ENCODE measurements around the gene HLA-C. TPM values are rescaled to one million over a fixed set of nuclear protein-coding genes. Genes with fewer than 3 reads are reported as not detected.
"Not testable (repeated sequence)": the region's sequence is repeated elsewhere in the genome, so short reads cannot be mapped to it uniquely, and the experiment has no call there.

Gene HLA-C
- total RNA-seq, 4 donors from 2014 or later = 206 to 531 (median 257) TPM

DNA sequence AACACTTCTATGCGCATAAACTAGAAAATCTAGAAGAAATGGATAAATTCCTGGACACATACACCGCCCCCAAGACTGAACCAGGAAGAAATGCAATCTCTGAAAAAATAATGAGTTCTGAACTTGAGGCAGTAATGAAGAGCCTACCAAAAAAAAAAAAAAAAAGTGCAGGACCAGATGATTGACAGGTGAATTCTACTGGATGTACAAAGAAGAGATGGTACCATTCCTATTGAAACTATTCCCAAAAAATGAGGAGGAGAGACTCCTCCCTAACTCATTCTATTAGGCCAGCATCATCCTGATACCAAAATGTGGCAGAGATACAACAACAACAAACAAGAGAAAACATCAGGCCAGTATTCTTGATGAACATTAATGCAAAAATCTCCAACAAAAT lies 22.7 kb downstream of the HLA-C start:
- no peaks in the 10 kb centered on the region for H3K4me1 ChIP-seq
- H3K36me3 ChIP-seq = no peaks in the 10 kb centered on the region
- WGBS, 2 donors (ENCODE audit: low coverage in 1 of 2) = 77 to 100% methylated on average over 2 of the region's 2 CpGs
- TF ChIP-seq EP300 (IDR thresholded peaks at IDR 0.05) (no peak), POLR2A (IDR thresholded peaks at IDR 0.05) (no peak), POLR2AphosphoS5 (IDR thresholded peaks at IDR 0.05) (no peak)
- TF ChIP-seq, protein P1, sequence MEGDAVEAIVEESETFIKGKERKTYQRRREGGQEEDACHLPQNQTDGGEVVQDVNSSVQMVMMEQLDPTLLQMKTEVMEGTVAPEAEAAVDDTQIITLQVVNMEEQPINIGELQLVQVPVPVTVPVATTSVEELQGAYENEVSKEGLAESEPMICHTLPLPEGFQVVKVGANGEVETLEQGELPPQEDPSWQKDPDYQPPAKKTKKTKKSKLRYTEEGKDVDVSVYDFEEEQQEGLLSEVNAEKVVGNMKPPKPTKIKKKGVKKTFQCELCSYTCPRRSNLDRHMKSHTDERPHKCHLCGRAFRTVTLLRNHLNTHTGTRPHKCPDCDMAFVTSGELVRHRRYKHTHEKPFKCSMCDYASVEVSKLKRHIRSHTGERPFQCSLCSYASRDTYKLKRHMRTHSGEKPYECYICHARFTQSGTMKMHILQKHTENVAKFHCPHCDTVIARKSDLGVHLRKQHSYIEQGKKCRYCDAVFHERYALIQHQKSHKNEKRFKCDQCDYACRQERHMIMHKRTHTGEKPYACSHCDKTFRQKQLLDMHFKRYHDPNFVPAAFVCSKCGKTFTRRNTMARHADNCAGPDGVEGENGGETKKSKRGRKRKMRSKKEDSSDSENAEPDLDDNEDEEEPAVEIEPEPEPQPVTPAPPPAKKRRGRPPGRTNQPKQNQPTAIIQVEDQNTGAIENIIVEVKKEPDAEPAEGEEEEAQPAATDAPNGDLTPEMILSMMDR (IDR thresholded peaks at IDR 0.05) = no peak
- ATAC-seq = no peak
- H3K27ac ChIP-seq = no peak overlapping the region
- no peak overlapping the region for H3K4me3 ChIP-seq
- H3K27me3 ChIP-seq = peaks cover 17% of the 10 kb centered on the region
- H3K9me3 ChIP-seq = peaks cover 0 to 23% (median 0%) of the 10 kb centered on the region in 3 donors

DNA sequence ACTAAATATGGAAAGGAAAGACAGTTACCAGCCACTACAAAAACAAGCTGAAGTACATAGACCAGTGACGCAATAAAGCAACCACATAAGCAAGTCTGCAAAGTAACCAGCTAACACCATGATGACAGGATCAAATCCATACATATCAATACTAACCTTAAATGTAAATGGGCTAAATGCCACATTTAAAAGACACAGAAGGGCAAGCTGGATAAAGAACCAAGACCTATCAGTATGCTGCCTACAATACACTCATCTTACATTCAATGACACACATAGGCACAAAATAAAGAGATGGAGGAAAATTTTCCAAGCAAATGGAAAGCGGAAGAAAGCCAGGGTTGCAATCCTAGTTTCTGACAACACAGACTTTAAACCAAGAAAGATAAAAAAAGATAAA lies 24.1 kb downstream of the HLA-C start:
- no peaks in the 10 kb centered on the region for H3K36me3 ChIP-seq
- WGBS, 2 donors (ENCODE audit: low coverage in 1 of 2) = 72 to 93% methylated on average over 2 of the region's 2 CpGs
- no peak overlapping the region for H3K4me3 ChIP-seq
- H3K27me3 ChIP-seq = peaks cover 17% of the 10 kb centered on the region
- no peaks in the 10 kb centered on the region for H3K4me1 ChIP-seq
- no peak for TF ChIP-seq POLR2AphosphoS5 (IDR thresholded peaks at IDR 0.05)
- TF ChIP-seq EP300 (IDR thresholded peaks at IDR 0.05) = no peak
- TF ChIP-seq POLR2A (IDR thresholded peaks at IDR 0.05) = no peak
- TF ChIP-seq, protein P1 (IDR thresholded peaks at IDR 0.05) = no peak
- peaks cover 0 to 23% (median 0%) of the 10 kb centered on the region in 3 donors for H3K9me3 ChIP-seq
- no peak overlapping the region for H3K27ac ChIP-seq
- ATAC-seq = no peak

GRCh38 chr6:31246051-31246521 lies 25.8 kb downstream of the HLA-C start:
- TF ChIP-seq POLR2A (IDR thresholded peaks at IDR 0.05) (no peak), POLR2AphosphoS5 (IDR thresholded peaks at IDR 0.05) (no peak), EP300 (IDR thresholded peaks at IDR 0.05) (no peak)
- TF ChIP-seq, protein P1 (IDR thresholded peaks at IDR 0.05) = no peak
- Histone ChIP-seq H3K27ac (no peak overlapping the region), H3K4me3 (no peak overlapping the region), H3K9me3 (peaks cover 0 to 23% (median 0%) of the 10 kb centered on the region in 3 donors), H3K4me1 (no peaks in the 10 kb centered on the region), H3K27me3 (peaks cover 17% of the 10 kb centered on the region), H3K36me3 (no peaks in the 10 kb centered on the region)
- ATAC-seq = no peak
- WGBS, 2 donors (ENCODE audit: low coverage in 1 of 2) = 45 to 46% methylated on average over 2 of the region's 2 CpGs

- Histone ChIP-seq H3K27me3 (peaks cover 15% of the 10 kb centered on the region), H3K36me3 (no peaks in the 10 kb centered on the region), H3K27ac (no peak overlapping the region), H3K4me3 (no peak overlapping the region), H3K9me3 (peaks cover 0 to 20% (median 0%) of the 10 kb centered on the region in 3 donors), H3K4me1 (no peaks in the 10 kb centered on the region)
- ATAC-seq = no peak
- TF ChIP-seq, protein P1 (IDR thresholded peaks at IDR 0.05) = no peak
- no peak for TF ChIP-seq POLR2AphosphoS5 (IDR thresholded peaks at IDR 0.05)
- no peak for TF ChIP-seq POLR2A (IDR thresholded peaks at IDR 0.05)
- no peak for TF ChIP-seq EP300 (IDR thresholded peaks at IDR 0.05)
- WGBS, 2 donors (ENCODE audit: low coverage in 1 of 2) = 63% methylated on average over 1 of the region's 5 CpGs; no CpG with 5 or more reads in 1 of the 2 donors
Measured at GRCh38 chr6:31243508-31243907, 28.4 kb downstream of the HLA-C start.

- 24 to 53% methylated on average over 2 to 3 of the region's 3 CpGs for WGBS, 2 donors (ENCODE audit: low coverage in 1 of 2)
- TF ChIP-seq POLR2A (IDR thresholded peaks at IDR 0.05) (no peak), POLR2AphosphoS5 (IDR thresholded peaks at IDR 0.05) (no peak), EP300 (IDR thresholded peaks at IDR 0.05) (no peak)
- TF ChIP-seq, protein P1 (IDR thresholded peaks at IDR 0.05) = no peak
- Histone ChIP-seq H3K27me3 (peaks cover 8% of the 10 kb centered on the region), H3K27ac (no peak overlapping the region), H3K4me1 (no peaks in the 10 kb centered on the region), H3K9me3 (no peaks in the 10 kb centered on the region), H3K36me3 (no peaks in the 10 kb centered on the region), H3K4me3 (no peak overlapping the region)
- ATAC-seq = no peak
Measured at GRCh38 chr6:31239854-31240253, 32.0 kb downstream of the HLA-C start.

DNA sequence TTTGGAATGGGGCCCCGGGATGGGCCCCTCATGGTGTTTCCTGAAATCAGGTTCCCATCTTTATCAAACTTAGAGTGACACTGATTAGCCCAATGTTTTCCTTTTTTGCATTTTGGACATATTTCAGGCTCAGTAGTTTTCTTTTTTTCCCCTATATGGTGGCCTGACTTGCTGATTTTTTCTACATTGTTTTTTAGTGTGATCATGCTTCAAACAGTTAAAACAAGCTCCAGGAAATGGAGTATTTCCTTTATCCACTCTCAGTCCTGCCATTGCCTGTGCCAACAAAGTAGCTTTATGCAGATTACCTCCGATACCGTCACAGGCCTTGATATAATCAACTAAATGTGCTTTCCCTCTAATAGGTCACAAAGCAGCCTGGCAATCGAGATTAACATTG lies 37.8 kb downstream of the HLA-C start:
- 48 to 60% methylated on average over 3 to 4 of the region's 4 CpGs for WGBS, 2 donors (ENCODE audit: low coverage in 1 of 2)
- not testable (repeated sequence) for H3K9me3 ChIP-seq, H3K27ac ChIP-seq, H3K4me3 ChIP-seq, H3K4me1 ChIP-seq, H3K36me3 ChIP-seq, H3K27me3 ChIP-seq, ATAC-seq
